H1 (cell line): ENCODE data around the gene TSPOAP1. TPM values are rescaled to one million over a fixed set of nuclear protein-coding genes. Genes with fewer than 3 reads are reported as not detected.

Source experiments
- CTCF ChIA-PET: fragments of 300-600 bp; sonication (Branson Sonifier 250); formaldehyde crosslinking; loops from one replicate; lab custom pipeline; 2021; ENCODE audit not compliant: partially characterized antibody; lab: Charles Lee
- POLR2A ChIA-PET: fragments of 300-600 bp; sonication (Branson Sonifier 250); formaldehyde crosslinking; loops from one replicate; lab custom pipeline; 2021; ENCODE audit warnings: inconsistent platforms; ENCODE audit not compliant: partially characterized antibody; lab: Charles Lee
- DNase-seq, 2 experiments: peaks; one replicate each; pipeline versions ENCODE4 v3.0.0 to v3.0.0-alpha.2; 2010 to 2022; ENCODE audit warnings: low spot score in 2 of 2, low read depth in 1 of 2, mixed read lengths in 1 of 2
- FAIRE-seq: peaks from 2 replicates; lab custom pipeline; 2011; peaks lifted over from hg19 to GRCh38; lab: Jason Lieb, UNC
- H2AFZ ChIP-seq: 2 replicates; pipeline ENCODE4 v1.8.1; 2012; ENCODE audit warnings: low read length, inconsistent platforms
- H2AK5ac ChIP-seq: 2 replicates; pipeline ENCODE4 v1.6.1; 2013; ENCODE audit warnings: low read depth, low read length
- H2BK120ac ChIP-seq: replicated peaks from 2 replicates; pipeline ENCODE3; 2013; ENCODE audit warnings: low read depth, low read length, inconsistent platforms
- H2BK12ac ChIP-seq: 2 replicates; pipeline ENCODE4 v1.6.1; 2013; ENCODE audit warnings: low read depth, low read length
- H2BK15ac ChIP-seq: 2 replicates; pipeline ENCODE4 v1.6.1; 2013; ENCODE audit warnings: low read length
- H2BK20ac ChIP-seq: 2 replicates; pipeline ENCODE4 v1.6.1; 2013; ENCODE audit warnings: low read length
- H2BK5ac ChIP-seq: 2 replicates; pipeline ENCODE4 v1.6.1; 2013; ENCODE audit warnings: low read depth, low read length
- H3K14ac ChIP-seq: 2 replicates; pipeline ENCODE4 v1.6.1; 2013; ENCODE audit warnings: inconsistent platforms; ENCODE audit not compliant: insufficient read length
- H3K18ac ChIP-seq: 2 replicates; pipeline ENCODE4 v1.6.1; 2013; ENCODE audit warnings: low read length; ENCODE audit errors: extremely low read depth
- H3K23ac ChIP-seq: 2 replicates; pipeline ENCODE4 v1.6.1; 2013; ENCODE audit warnings: inconsistent platforms; ENCODE audit not compliant: insufficient read length
- H3K23me2 ChIP-seq: 2 replicates; pipeline ENCODE4 v1.6.1; 2013; ENCODE audit warnings: low read depth, low read length
- H3K27ac ChIP-seq: 2 replicates; pipeline ENCODE4 v1.6.1; 2011; ENCODE audit warnings: low read depth, low read length, inconsistent platforms
- H3K27me3 ChIP-seq, 4 experiments: replicated peaks in 1 of 4; 1 replicate in 1 of 4; 2 replicates in 3 of 4; pipeline versions ENCODE4 v1.6.1 to v1.8.1; 2011 to 2013; ENCODE audit warnings: low read length in 3 of 4, mild to moderate bottlenecking in 3 of 4, inconsistent platforms in 2 of 4, mixed read lengths in 2 of 4, moderate library complexity in 1 of 4; ENCODE audit not compliant: control insufficient read depth in 3 of 4, insufficient read depth in 3 of 4; ENCODE audit errors: extremely low read depth in 1 of 4
- H3K36me3 ChIP-seq, 4 experiments: 2 replicates each; pipeline versions ENCODE4 v1.6.1 to v1.8.1; 2011 to 2013; ENCODE audit warnings: mild to moderate bottlenecking in 4 of 4, low read length in 3 of 4, moderate library complexity in 2 of 4, control low read depth in 1 of 4, inconsistent platforms in 1 of 4; ENCODE audit not compliant: insufficient read depth in 4 of 4, control insufficient read depth in 2 of 4
- H3K4ac ChIP-seq: replicated peaks from 2 replicates; pipeline ENCODE3; 2013; ENCODE audit warnings: low read length, low read depth, mixed read lengths, inconsistent platforms; ENCODE audit not compliant: insufficient read length
- H3K4me1 ChIP-seq, 4 experiments: replicated peaks in 1 of 4; 1 replicate in 1 of 4; 2 replicates in 3 of 4; pipeline versions ENCODE4 v1.6.1 to v1.8.1; 2011 to 2013; ENCODE audit warnings: low read length in 3 of 4, inconsistent platforms in 2 of 4, mixed read lengths in 1 of 4; ENCODE audit not compliant: insufficient read depth in 4 of 4, control insufficient read depth in 3 of 4
- H3K4me2 ChIP-seq, 2 experiments: 2 replicates each; pipeline versions ENCODE4 v1.6.1 to v1.8.1; 2011 to 2013; ENCODE audit warnings: low read depth in 2 of 2, low read length in 2 of 2, control low read depth in 1 of 2, inconsistent platforms in 1 of 2, mild to moderate bottlenecking in 1 of 2; ENCODE audit not compliant: insufficient read depth in 1 of 2
- H3K4me3 ChIP-seq, 4 experiments: fragments of 200-600, 300-600 bp in 1 of 4; sonication (generic), shearing (Covaris generic), sonication (Bioruptor Twin) in 1 of 4; 2 replicates each; pipeline versions ENCODE4 v1.5.1 to v1.8.1; 2011 to 2016; ENCODE audit warnings: low read length in 4 of 4, low read depth in 3 of 4, control low read depth in 2 of 4, inconsistent platforms in 2 of 4, mild to moderate bottlenecking in 2 of 4, mixed read lengths in 1 of 4, moderate library complexity in 1 of 4; ENCODE audit not compliant: insufficient read depth in 2 of 4; ENCODE audit errors: extremely low read depth in 1 of 4
- H3K56ac ChIP-seq: replicated peaks from 2 replicates; pipeline ENCODE3; 2013; ENCODE audit warnings: low read depth, mild to moderate bottlenecking, mixed read lengths, low read length, inconsistent platforms; ENCODE audit not compliant: insufficient read length
- H3K79me1 ChIP-seq: 2 replicates; pipeline ENCODE4 v1.6.1; 2013; ENCODE audit warnings: low read depth, low read length, control low read depth
- H3K79me2 ChIP-seq, 2 experiments: 2 replicates each; pipeline versions ENCODE4 v1.6.1 to v1.8.1; 2012 to 2013; ENCODE audit warnings: low read length in 2 of 2, mild to moderate bottlenecking in 2 of 2, inconsistent platforms in 1 of 2; ENCODE audit not compliant: insufficient read depth in 2 of 2, control insufficient read depth in 1 of 2
- H3K9ac ChIP-seq, 4 experiments: replicated peaks in 1 of 4; 1 replicate in 1 of 4; 2 replicates in 3 of 4; pipeline versions ENCODE4 v1.6.1 to v1.8.1; 2011 to 2013; ENCODE audit warnings: low read depth in 3 of 4, low read length in 3 of 4, control low read depth in 2 of 4, mild to moderate bottlenecking in 2 of 4, moderate library complexity in 2 of 4, inconsistent platforms in 1 of 4; ENCODE audit errors: extremely low read depth in 1 of 4
- H3K9me3 ChIP-seq, 2 experiments: 2 replicates each; pipeline versions ENCODE4 v1.6.1 to v1.8.1; 2012 to 2013; ENCODE audit warnings: mild to moderate bottlenecking in 2 of 2, moderate library complexity in 2 of 2, control low read depth in 1 of 2, inconsistent platforms in 1 of 2, low read depth in 1 of 2, low read length in 1 of 2, mixed read lengths in 1 of 2; ENCODE audit not compliant: insufficient read depth in 2 of 2
- H4K20me1 ChIP-seq, 2 experiments: replicated peaks in 1 of 2; 2 replicates each; pipeline versions ENCODE3 to v1.8.1; 2011 to 2013; ENCODE audit warnings: inconsistent platforms in 2 of 2, low read length in 2 of 2, mild to moderate bottlenecking in 1 of 2; ENCODE audit not compliant: insufficient read depth in 2 of 2, control insufficient read depth in 1 of 2
- H4K5ac ChIP-seq: 2 replicates; pipeline ENCODE4 v1.6.1; 2013; ENCODE audit warnings: low read length, low read depth, mixed read lengths, inconsistent platforms; ENCODE audit not compliant: insufficient read length
- H4K8ac ChIP-seq: 2 replicates; pipeline ENCODE4 v1.8.0; 2013; ENCODE audit warnings: mild to moderate bottlenecking, moderate library complexity, low read length, inconsistent platforms; ENCODE audit not compliant: insufficient read depth; ENCODE audit errors: extremely low read depth
- H4K91ac ChIP-seq: replicated peaks from 2 replicates; pipeline ENCODE3; 2013; ENCODE audit warnings: low read length, mixed read lengths, inconsistent platforms; ENCODE audit not compliant: insufficient read length
- CHD1 ChIP-seq: IDR thresholded peaks from 2 replicates; pipeline ENCODE4 v1.6.1; 2012; ENCODE audit warnings: low read depth, low read length, improper control_type of control experiment
- WGBS, 2 experiments: shearing (Covaris generic) in 1 of 2; methylation state at CpG; one replicate each; pipeline versions ENCODE4 v1.1.6 to v1.1.7; 2013 to 2015; ENCODE audit warnings: low lambda C conversion rate in 2 of 2, mixed read lengths in 2 of 2, inconsistent platforms in 1 of 2, low coverage in 1 of 2, missing lambda C conversion rate in 1 of 2; ENCODE audit not compliant: insufficient replicate concordance in 2 of 2, insufficient coverage in 1 of 2, insufficient read length in 1 of 2; ENCODE audit errors: extremely low coverage in 1 of 2, missing lambda C conversion rate in 1 of 2; 5-methylcytosine and 5-hydroxymethylcytosine counted together
- polyA plus RNA-seq, 7 experiments: library from polyadenylated mRNA; depleted of rRNA in 3 of 7; stranded (reverse) in 5 of 7; unstranded in 2 of 7; fragments of >200 nt in 5 of 7; fragments of 200-250 nt in 2 of 7; gene quantifications; 1 replicate in 5 of 7; 2 replicates in 1 of 7; 4 replicates in 1 of 7; pipeline versions ENCODE4 v1.2.1 to v1.2.3, GENCODE V29; 2011 to 2013; ENCODE audit warnings: missing spikeins in 2 of 7, mixed read lengths in 2 of 7
- total RNA-seq: library from RNA; stranded (reverse); fragmentation: NEBNext Ultra II Directional; extraction: Animal tissue kit (Norgen Biotek cat#: 25700); gene quantifications from 2 replicates; pipeline ENCODE4 v1.2.1, GENCODE V29; 2021

The TSPOAP1 gene
- total and polyA plus RNA-seq, 2 of the 8 experiments (the other 6 are each of a cell fraction or from before 2014, with no cell fraction given), result 7.6 to 9.2 TPM

DNA sequence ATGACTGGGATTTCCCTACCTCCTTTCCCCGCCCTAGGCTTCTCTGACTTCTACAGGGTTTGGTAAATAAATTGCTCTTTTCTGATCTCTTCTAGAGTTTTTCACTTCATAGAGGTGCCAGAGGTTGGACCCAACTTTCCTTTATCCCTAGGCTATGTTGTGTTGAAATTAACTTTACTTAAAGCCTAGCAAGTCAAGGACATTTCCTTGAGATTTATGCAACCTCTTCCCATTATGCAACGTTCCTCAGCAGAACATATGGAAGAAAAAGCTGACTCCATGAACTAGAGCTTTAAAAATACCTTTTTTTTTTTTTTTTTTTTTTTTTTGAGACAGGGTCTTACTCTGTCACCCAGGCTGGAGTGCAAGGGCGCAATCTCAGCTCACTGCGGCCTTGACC is 63.3 kb downstream of the TSPOAP1 start:
- Histone ChIP-seq H3K9ac (no peak overlapping the region), H3K4me3 (no peak overlapping the region), H4K8ac (no peak overlapping the region), H2BK20ac (no peak overlapping the region), H3K23ac (no peak overlapping the region), H2BK15ac (no peak overlapping the region), H3K36me3 (no peaks in the 10 kb centered on the region), H2BK12ac (no peak overlapping the region), H3K18ac (no peak overlapping the region), H2AFZ (no peak overlapping the region), H2BK5ac (no peak overlapping the region), H4K91ac (no peak overlapping the region), H3K79me1 (no peaks in the 10 kb centered on the region), H2BK120ac (no peak overlapping the region), H3K79me2 (no peaks in the 10 kb centered on the region), H3K4ac (no peak overlapping the region), H3K27ac (no peak overlapping the region), H3K23me2 (no peaks in the 10 kb centered on the region), H3K27me3 (no peaks in the 10 kb centered on the region; a peak in 2 of 7 replicates), H3K4me1 (no peaks in the 10 kb centered on the region), H3K4me2 (no peak overlapping the region), H3K56ac (no peak overlapping the region), H3K9me3 (no peaks in the 10 kb centered on the region), H2AK5ac (no peak overlapping the region), H3K14ac (no peak overlapping the region), H4K5ac (no peak overlapping the region), H4K20me1 (no peaks in the 10 kb centered on the region)
- CTCF ChIA-PET, result interaction anchor here (1.3 to 2.1 kb wide), 4 partner anchors 10 to 43 kb away, joined by 5 to 15 read pairs (median 6); no protein-coding TSS in a partner anchor
- WGBS, 2 experiments, result 91% methylated on average over 4 of the region's 4 CpGs; no CpG with 5 or more reads in 1 of the 2 experiments
- FAIRE-seq, result no peak
- TF ChIP-seq CHD1, result no peak
- DNase-seq, result no peak
- POLR2A ChIA-PET, result no interaction called here
